ENCODE measurements around the gene PSG4.
A peak's percentile ranks its signal among the peaks of the same experiment; 100 is the strongest.
"Not testable (repeated sequence)": the region's sequence is repeated elsewhere in the genome, so short reads cannot be mapped to it uniquely, and the experiment has no call there.

PSG4 gene

DNA sequence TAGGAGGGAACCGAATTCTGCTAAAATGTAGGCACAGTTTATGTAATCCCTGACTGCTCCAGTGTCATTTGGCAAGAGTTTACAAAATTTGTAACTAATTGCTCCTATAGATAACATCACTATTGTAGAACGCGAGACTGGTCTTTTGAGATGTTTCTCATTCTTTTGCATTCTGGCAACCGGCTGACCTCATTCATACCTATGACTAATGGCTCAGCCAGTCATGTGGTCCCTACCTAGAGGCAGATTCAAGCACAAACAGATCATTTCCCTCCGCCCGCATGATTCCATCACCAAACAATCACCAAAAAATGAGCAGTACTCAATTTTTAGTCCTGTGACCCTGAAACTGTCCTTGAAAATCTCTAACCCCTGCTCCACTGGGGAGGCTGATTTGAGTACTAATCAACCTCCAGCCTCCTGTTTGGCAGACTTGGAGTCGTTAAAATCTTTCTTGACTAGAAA, 4.1 kb downstream of the PSG4 start:
- DNase-seq (ENCODE audit: low read depth, low spot score) = not testable (repeated sequence)
- peak overlapping the region; percentile 94 for H3K27ac ChIP-seq

DNA sequence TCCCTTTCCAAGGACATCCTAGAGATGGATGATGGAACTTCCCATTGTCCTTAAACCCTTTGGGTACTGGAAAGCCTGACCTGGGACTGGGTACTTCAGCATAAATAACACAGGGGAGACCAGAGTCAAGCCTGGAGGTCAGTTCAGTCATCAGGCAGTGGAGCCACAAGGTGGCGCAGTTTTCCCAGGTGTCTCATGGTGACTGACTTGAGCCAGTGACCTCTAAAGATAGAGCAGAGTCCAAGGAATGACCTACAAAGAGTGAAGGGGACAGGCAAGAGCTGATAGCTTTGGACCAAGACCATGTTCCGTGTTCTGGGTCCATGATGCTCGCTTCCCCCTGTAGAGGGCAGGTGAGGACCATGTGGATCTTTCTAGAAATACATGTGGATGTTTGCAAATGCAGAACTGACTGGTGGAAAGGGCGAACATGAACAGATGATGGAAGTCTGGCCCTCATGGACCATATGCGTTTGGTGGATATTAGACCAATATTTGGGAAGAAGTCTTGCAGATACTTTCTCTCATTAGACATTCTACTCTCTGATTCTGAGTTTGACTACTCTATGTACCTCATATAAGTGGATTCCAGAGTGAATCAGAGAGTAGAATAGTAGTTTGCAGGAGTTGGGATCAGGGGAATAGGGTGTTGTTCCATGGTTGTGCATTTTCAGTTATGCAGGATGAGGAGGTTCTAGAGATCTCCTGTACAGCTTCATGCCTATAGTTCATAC, 6.6 kb downstream of the PSG4 start:
- DNase-seq (ENCODE audit: low read depth, low spot score); H3K27ac ChIP-seq: not testable (repeated sequence)

DNA sequence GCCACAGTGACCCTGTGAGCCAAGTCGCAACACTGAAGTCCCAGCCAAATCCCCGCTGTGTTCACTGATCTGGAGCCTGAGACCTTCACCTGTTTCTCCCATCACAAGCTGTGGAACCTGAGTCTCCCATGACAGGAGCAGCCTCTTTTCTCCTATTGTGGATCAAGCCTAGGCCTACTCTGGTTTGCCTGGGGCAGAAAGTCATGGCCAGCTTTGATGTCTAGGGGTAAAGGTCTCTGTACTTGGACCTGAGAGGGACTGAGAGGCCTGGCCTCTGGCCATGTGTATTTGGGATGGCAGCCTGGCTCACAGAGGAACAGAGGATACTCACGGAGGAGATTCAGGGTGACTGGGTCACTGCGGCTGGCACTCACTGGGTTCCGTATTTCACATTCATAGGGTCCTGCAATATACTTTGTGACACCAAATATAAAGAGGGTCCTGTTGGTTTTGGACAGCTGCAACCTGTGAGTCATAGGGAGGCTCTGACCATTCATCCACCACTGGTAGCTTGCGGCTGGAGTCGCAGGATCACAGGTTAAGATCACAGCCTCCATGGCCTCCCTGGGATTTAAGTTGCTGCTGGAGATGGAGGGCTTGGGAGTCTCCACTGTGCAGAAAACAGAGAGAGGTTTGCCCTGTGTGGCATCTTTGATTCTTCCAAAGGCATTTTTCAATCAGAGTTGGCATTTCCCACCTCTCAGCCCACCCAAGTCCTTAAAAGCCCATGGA, 7.6 kb downstream of the PSG4 start:
- not testable (repeated sequence) for DNase-seq (ENCODE audit: low read depth, low spot score); H3K27ac ChIP-seq

DNA sequence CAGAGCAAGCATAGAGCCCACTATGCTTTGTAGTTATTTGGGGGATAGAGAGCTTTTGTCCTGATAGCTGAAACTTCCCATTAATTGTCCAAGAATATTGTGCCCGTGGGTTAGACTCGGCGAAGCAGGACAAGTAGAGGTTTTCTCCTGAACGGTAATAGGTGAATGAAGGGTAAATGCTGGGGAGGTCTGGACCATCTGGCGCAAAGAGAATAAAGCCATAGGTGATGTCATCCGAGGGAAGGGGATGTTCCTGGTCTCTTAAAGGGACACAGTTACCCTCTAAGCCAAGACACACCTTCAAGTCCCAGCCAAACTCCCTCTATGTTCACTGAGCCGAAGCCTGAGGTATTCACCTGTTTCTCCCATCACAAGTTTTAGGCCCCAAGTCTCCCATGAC, 11.0 kb downstream of the PSG4 start:
- not testable (repeated sequence) for DNase-seq (ENCODE audit: low read depth, low spot score); H3K27ac ChIP-seq

DNA sequence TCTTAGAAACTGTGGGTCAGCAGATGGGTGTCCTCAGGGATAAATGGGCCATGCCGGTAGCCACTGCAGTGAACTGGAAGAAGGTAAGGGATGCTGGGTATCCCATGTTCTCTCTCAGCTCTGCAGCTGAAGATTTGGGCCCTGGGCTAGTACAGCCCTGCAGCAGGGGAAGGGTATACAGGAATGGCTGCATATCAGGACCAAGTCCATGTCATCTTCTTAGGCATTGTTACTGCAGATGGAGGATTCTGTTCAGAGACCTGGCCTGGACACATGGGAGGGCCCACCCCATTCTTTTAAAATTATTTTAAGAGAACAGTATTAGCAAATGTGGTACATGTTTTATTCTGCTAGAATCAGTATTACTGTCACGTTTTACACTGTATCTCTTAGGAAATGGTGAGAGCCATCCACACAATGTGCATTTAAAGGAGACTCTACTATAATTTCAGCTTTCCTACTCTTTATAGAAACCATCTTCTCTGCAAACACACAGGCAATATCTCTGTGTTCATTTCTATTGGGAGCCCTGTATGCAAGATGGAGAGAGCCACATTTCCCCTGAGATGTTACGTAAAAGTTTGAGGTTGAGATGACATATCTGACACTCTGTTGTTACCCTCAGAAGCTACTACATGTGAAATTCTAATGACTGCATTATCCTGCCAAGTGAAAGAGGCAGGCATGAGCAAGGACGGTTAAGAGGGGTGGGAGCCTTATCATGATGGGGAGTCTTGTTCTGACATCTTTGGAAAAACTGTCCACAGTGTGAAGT, 12.9 kb downstream of the PSG4 start:
- H3K27ac ChIP-seq; DNase-seq (ENCODE audit: low read depth, low spot score): not testable (repeated sequence)

DNA sequence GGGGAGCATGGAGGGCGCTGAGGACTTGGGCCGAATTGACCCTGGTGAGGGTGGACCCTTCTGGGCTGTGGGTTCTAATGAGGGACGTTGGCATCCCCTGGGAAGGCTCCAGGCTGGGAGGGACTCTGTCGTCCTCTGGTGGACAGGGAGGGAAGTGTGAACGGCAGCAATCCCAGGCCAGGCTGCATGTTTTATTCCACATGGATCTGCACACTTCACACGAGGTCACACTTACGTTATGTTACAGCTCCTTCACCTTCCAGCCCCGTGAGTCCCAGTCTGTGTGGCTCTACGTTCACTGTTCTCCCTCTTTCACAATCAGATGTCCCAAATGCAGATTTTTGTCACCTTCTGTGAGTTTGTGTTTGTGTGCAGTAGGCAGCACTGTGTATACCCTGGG, 17.3 kb downstream of the PSG4 start:
- not testable (repeated sequence) for DNase-seq (ENCODE audit: low read depth, low spot score); H3K27ac ChIP-seq

DNA sequence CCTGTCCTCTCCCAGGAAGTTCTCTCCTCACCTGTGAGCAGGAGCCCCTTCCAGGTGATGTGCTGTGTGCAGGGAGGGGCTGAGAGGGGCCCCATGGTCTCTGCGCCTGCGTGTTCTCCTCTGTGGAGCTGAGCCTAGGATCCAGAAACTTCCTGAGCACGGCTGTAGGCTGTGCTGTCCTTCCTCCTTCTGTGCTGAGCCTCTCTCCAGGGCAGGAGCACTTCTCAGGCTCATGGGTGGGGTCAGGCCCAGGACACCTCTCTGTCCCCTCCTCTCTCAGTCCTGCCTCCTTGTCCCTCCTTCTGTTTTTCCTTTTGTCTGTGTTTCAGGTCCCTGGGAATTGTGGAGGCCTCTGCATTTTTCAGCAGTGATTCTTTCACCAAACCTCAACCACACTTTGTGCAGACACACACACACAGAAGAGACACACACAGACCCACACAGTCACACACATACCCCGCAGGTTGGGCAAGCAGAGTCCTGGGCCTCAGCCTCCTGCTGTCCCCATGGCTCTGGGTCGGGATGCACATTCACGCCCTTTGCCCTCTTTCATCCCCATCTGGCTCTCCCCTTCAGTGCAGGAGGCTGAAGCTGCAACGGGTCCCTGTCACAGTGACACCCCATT, 19.0 kb downstream of the PSG4 start, which contains the start of gene PSG5:
PSG5 (minus strand) TSS at position 226 of the 625 bp plus-strand sequence; CDS start at position 95, 131 bp downstream.
- H3K27ac ChIP-seq; DNase-seq (ENCODE audit: low read depth, low spot score): not testable (repeated sequence)

DNA sequence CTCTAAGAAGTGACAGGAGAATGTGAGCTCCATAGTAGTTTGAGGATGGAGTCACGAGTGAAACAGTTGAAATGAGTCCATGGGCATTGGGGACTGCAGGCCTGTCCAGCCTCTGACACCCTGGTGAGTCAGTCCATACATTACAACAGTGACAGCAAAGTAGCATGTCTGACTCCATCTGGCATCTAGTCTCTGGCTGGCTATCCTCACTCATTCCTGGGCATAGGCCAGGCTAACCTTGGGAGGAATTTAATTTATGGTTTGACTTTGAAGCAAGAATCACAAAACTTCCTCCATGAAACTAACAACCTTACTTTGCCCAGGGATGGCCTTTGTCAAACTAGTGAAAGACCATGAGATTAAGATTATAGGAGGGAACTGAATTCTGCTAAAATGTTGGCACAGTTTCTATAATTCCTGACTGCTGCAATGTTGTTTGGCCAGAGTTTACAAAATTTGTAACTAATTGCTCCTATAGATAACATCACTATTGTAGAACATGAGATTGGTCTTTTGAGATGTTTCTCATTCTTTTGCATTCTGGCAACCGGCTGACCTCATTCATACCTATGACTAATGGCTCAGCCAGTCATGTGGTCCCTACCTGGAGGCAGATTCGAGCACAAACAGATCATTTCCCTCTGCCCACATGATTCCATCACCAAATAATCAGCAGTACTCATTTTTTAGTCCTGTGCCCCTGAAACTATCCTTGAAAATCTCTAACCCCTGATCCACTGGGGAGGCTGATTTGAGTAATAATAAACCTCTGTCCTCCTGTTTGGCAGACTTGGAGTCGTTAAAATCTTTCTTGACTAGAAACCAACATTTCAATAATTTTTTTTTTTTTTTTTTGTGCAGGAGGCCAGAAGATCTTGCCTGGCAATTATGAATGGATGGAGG, 23.3 kb downstream of the PSG4 start:
- DNase-seq (ENCODE audit: low read depth, low spot score) = peak; percentile 64
- H3K27ac ChIP-seq = peak overlapping the region; percentile 96

DNA sequence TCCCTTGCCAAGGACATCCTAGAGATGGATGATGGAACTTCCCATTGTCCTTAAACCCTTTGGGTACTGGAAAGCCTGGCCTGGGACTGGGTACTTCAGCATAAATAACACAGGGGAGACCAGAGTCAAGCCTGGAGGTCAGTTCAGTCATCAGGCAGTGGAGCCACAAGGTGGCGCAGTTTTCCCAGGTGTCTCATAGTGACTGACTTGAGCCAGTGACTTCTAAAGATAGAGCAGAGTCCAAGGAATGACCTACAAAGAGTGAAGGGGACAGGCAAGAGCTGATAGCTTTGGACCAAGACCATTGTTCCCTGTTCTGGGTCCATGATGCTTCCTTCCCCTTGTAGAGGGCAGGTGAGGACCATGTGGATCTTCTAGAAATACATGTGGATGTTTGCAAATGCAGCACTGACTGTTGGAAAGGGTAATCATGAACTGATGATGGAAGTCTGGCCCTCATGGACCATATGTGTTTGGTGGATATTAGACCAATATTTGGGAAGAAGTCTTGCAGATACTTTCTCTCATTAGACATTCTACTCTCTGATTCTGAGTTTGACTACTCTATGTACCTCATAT, 25.8 kb downstream of the PSG4 start:
- not testable (repeated sequence) for H3K27ac ChIP-seq; DNase-seq (ENCODE audit: low read depth, low spot score)

DNA sequence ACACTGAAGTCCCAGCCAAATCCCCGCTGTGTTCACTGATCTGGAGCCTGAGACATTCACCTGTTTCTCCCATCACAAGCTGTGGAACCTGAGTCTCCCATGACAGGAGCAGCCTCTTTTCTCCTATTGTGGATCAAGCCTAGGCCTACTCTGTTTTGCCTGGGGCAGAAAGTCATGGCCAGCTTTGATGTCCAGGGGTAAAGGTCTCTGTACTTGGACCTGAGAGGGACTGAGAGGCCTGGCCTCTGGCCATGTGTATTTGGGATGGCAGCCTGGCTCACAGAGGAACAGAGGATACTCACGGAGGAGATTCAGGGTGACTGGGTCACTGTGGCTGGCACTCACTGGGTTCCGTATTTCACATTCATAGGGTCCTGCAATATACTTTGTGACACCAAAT, 26.9 kb downstream of the PSG4 start:
- not testable (repeated sequence) for H3K27ac ChIP-seq; DNase-seq (ENCODE audit: low read depth, low spot score)

DNA sequence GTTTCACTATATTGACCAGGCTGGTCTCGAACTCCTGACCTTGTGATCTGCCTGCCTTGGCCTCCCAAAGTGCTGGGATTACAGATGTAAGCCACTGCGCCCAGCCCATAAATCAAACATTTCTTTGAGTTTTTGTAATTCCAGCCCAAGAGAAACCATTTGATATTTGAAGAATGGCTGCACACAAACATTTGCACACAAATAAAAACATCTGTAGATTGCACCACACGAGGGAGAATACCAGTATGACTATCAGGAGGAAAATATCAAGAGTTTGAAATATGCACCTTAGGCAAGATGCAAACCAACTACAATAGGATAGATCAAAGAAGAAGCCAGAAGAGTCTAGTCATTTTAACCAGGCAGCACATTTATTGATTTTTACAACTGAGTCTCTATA, 39.5 kb downstream of the PSG4 start:
- not testable (repeated sequence) for H3K27ac ChIP-seq; DNase-seq (ENCODE audit: low read depth, low spot score)

DNA sequence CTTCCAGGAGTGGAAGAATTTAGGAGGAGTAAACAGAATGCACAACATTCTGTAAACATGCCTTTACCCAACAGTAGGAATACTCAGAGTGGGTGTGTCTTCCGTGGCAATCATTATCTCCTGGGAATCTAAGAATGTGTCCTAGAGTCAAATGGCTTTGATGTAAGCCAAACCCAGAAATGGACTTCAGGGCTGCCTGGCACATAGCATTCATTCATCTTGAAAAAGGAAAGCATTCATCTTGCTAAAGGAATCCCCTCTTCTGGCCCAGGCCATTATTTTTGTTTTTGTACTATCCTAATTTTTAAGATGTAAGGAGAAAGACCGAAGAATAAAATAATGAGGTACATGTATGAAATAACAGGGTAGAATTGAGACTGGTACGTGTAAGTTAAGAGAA, 42.3 kb downstream of the PSG4 start:
- not testable (repeated sequence) for DNase-seq (ENCODE audit: low read depth, low spot score)
- H3K27ac ChIP-seq = peak overlapping the region; percentile 76

DNA sequence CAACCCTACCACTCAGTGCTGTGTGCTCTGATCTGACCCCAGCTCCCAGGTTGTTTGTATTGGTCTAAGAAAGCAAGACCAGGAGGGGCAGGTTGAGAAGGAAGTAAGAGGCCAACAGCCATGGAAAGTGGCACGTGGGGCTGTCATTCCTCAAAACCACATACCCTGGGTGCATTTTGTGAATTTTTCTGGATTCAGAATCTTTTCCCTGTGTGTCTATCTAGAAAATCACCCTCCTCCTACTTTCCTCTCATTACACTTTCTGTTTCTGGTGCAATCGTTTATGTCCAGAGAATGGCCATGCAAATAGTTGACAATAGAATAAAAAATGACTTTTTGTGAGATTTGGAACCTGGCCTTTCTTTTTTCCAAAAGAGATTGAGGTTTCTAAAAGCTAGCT, 43.2 kb downstream of the PSG4 start:
- not testable (repeated sequence) for DNase-seq (ENCODE audit: low read depth, low spot score)
- peak overlapping the region; percentile 76 for H3K27ac ChIP-seq

DNA sequence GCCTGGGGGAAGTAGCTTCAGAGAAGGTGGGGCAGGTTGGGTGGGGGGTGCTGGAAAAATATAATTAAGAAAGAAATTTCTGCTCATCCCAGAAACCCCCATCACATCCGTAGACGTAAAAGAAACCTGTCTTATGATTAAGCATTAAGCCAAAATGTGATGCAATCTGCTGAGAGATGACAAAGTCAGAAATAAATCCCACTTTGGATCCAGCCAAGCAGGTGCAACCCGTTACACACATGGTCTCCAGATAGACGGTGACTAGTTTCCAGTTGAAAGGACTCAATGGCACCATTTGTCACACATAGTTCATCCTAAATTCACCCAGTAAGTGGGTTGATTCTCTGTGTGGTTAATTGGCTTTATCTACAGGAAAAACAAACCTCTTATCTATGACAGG, 53.2 kb downstream of the PSG4 start:
- DNase-seq (ENCODE audit: low read depth, low spot score) = peak; percentile 14
- peak overlapping the region; percentile 32 for H3K27ac ChIP-seq

DNA sequence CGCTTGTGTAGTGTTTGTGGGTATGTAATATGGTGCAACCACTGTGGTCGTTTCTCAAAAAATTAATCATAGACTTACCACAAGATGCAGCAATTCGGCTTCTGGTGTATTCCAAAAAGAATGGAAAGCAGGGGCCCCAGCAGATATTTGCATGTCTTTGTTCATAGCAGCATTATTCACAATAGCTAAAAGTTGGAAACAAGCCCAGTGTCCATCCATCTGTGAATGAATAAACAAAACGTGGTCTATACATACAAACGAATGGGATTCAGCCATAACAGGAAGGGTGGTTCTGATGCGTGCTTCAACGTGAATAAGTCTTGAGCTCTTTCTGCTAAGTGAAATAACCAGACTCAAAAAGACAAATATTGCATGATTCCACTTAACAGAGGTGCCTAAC, 55.6 kb downstream of the PSG4 start:
- peak; percentile 85 for DNase-seq (ENCODE audit: low read depth, low spot score)
- H3K27ac ChIP-seq = peak overlapping the region; percentile 97

DNA sequence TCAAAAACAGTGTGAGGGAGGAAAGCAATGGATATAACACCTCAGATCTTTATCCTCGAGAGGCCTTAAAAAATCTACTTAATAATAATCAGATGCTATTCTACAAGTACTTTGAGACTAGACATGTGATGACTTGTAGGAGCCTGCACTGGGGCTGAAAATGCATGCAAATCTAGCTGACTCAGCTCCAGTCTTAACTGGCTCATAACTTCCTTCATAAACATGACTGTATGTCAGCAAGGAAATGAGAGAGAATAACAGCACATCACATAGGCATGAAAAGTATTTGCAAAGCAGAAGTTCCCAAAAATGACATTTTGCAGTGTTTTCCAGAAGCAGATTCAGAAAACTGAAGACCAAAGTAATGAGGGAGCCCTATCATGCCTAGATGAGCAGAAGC, 57.2 kb downstream of the PSG4 start:
- H3K27ac ChIP-seq = peak overlapping the region; percentile 97
- DNase-seq (ENCODE audit: low read depth, low spot score) = peak; percentile 91

Data from epithelial cell of prostate (primary cell).